A673 (cell line): ENCODE results near the gene ZIC5.

Source experiments
- EZH2 ChIP-seq: fragments of 200-600 bp; sonication (generic); IDR thresholded peaks from 2 replicates; pipeline ENCODE4 v1.6.1; 2017; ENCODE audit warnings: borderline replicate concordance, low read depth, mild to moderate bottlenecking, mixed read lengths, antibody characterized with exemption, low read length; ENCODE audit not compliant: poor library complexity, severe bottlenecking
- TF ChIP-seq, protein P1 (sequence below): fragments of 300-800, 200-600 bp; sonication (generic); conservative IDR thresholded peaks from 2 replicates; pipeline ENCODE4 v1.5.1; 2017; ENCODE audit warnings: low read depth, mild to moderate bottlenecking, antibody characterized with exemption, low read length, moderate library complexity, mixed read lengths

DNA sequence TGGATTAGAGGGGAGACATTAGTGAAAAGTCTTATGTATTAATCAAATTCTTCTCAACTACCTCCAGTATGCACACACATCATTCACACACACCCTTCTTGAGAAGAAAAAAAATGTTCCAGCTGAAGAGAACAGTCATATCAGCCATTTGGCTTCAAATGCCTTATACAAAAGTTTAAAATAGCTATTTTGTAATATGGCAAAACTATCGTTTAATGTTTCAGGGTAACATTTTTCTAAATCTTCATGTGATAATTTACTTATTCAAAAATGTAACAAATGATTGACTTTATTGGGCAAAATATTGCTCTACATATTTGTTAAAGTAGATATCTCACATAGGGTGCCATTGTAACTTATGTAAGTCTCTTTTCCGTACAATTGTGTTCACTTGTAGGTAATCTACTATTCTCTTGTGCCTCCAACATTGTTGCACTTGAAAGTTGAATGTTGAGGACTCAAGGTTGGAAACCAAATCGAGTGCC is 23.6 kb upstream of the ZIC5 start:
- TF ChIP-seq, protein P1, sequence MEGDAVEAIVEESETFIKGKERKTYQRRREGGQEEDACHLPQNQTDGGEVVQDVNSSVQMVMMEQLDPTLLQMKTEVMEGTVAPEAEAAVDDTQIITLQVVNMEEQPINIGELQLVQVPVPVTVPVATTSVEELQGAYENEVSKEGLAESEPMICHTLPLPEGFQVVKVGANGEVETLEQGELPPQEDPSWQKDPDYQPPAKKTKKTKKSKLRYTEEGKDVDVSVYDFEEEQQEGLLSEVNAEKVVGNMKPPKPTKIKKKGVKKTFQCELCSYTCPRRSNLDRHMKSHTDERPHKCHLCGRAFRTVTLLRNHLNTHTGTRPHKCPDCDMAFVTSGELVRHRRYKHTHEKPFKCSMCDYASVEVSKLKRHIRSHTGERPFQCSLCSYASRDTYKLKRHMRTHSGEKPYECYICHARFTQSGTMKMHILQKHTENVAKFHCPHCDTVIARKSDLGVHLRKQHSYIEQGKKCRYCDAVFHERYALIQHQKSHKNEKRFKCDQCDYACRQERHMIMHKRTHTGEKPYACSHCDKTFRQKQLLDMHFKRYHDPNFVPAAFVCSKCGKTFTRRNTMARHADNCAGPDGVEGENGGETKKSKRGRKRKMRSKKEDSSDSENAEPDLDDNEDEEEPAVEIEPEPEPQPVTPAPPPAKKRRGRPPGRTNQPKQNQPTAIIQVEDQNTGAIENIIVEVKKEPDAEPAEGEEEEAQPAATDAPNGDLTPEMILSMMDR: no peak
- no peak for TF ChIP-seq EZH2
